ENCODE results near the gene NOL3.

Gene NOL3

DNA sequence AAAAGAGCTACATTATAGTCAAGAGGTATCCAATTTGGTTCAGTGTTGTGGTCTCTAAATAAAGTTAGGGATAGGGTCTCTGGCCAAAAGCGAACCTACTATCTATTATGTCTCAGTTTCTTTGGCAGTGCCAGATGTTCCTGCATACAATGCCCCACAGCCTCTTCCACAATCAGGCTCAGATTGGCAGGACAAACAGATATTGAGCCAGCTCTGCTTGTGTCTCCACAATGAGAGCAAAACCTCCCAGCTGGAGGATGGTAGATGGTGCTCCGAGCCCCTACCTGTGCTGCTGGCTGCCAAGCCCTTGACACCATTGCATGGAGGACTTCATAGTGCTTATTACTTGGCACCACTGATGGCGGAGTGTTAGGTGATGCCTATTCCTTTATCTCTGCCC is 40.9 kb upstream of the NOL3 start:
- H4K20me1 ChIP-seq (ENCODE audit: insufficient read depth, low read length, poor library complexity, severe bottlenecking): no peaks in the 10 kb centered on the region
- no peaks in the 10 kb centered on the region for H3K27me3 ChIP-seq (ENCODE audit: insufficient read depth, low read length, poor library complexity, severe bottlenecking)
- no peak overlapping the region for H3K9ac ChIP-seq (ENCODE audit: low read depth, low read length, poor library complexity, severe bottlenecking)
- H3K79me2 ChIP-seq (ENCODE audit: insufficient read depth, low read length): no peaks in the 10 kb centered on the region
- H3K4me3 ChIP-seq (ENCODE audit: low read length, poor library complexity, severe bottlenecking): no peak overlapping the region
- H3K4me2 ChIP-seq (ENCODE audit: low read depth, low read length, poor library complexity, severe bottlenecking): no peak overlapping the region
- H3K9me2 ChIP-seq (replicated peaks; ENCODE audit: low read depth, low read length): no peaks in the 10 kb centered on the region
- peaks cover 44% of the 10 kb centered on the region; the same call in 1 of the 2 replicates for H3K36me3 ChIP-seq (ENCODE audit: insufficient read depth, low read length)
- no peaks in the 10 kb centered on the region for H3F3A ChIP-seq (ENCODE audit: low read depth)
- H3K4me1 ChIP-seq (ENCODE audit: insufficient read depth, low read length, poor library complexity, severe bottlenecking): no peaks in the 10 kb centered on the region
- no peaks in the 10 kb centered on the region for H3K9me3 ChIP-seq (ENCODE audit: insufficient read depth, low read depth, low read length)
- TF ChIP-seq, protein P1, sequence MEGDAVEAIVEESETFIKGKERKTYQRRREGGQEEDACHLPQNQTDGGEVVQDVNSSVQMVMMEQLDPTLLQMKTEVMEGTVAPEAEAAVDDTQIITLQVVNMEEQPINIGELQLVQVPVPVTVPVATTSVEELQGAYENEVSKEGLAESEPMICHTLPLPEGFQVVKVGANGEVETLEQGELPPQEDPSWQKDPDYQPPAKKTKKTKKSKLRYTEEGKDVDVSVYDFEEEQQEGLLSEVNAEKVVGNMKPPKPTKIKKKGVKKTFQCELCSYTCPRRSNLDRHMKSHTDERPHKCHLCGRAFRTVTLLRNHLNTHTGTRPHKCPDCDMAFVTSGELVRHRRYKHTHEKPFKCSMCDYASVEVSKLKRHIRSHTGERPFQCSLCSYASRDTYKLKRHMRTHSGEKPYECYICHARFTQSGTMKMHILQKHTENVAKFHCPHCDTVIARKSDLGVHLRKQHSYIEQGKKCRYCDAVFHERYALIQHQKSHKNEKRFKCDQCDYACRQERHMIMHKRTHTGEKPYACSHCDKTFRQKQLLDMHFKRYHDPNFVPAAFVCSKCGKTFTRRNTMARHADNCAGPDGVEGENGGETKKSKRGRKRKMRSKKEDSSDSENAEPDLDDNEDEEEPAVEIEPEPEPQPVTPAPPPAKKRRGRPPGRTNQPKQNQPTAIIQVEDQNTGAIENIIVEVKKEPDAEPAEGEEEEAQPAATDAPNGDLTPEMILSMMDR (conservative IDR thresholded peaks at IDR 0.05; ENCODE audit: low read length): no peak
- TF ChIP-seq EZH2phosphoT487 (IDR thresholded peaks at IDR 0.05; ENCODE audit: borderline replicate concordance): no peak
- H2AFZ ChIP-seq (ENCODE audit: low read length): no peak overlapping the region

DNA sequence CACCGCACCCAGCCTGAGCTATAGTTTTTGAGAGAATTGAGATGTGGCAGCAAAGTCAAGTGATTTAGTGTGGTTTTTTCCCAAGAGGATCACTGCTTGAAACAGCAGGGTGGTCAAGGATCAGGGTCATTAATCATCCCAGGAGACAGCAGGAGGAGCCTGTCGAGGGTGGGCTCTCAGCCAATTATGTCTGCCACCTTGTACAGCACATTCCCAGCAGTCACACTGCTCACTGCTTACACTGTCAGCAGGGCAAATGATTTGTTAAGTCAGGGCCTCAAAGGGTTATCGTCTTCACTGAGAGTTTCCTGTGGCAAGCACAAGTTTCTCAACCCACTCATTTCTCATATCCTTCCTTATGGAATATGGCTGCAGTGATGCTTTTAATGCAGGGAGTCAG is 32.7 kb upstream of the NOL3 start:
- H3K27me3 ChIP-seq (ENCODE audit: insufficient read depth, low read length, poor library complexity, severe bottlenecking): no peaks in the 10 kb centered on the region
- no peak overlapping the region for H2AFZ ChIP-seq (ENCODE audit: low read length)
- H3K9me2 ChIP-seq (replicated peaks; ENCODE audit: low read depth, low read length): no peaks in the 10 kb centered on the region
- H3K4me3 ChIP-seq (ENCODE audit: low read length, poor library complexity, severe bottlenecking): no peak overlapping the region
- H4K20me1 ChIP-seq (ENCODE audit: insufficient read depth, low read length, poor library complexity, severe bottlenecking): no peaks in the 10 kb centered on the region
- no peak overlapping the region for H3K9ac ChIP-seq (ENCODE audit: low read depth, low read length, poor library complexity, severe bottlenecking)
- no peaks in the 10 kb centered on the region for H3K79me2 ChIP-seq (ENCODE audit: insufficient read depth, low read length)
- no peaks in the 10 kb centered on the region for H3K4me1 ChIP-seq (ENCODE audit: insufficient read depth, low read length, poor library complexity, severe bottlenecking)
- H3F3A ChIP-seq (ENCODE audit: low read depth): no peaks in the 10 kb centered on the region
- TF ChIP-seq EZH2phosphoT487 (IDR thresholded peaks at IDR 0.05; ENCODE audit: borderline replicate concordance): no peak
- TF ChIP-seq, protein P1 (conservative IDR thresholded peaks at IDR 0.05; ENCODE audit: low read length): no peak
- no peaks in the 10 kb centered on the region for H3K9me3 ChIP-seq (ENCODE audit: insufficient read depth, low read depth, low read length)
- H3K4me2 ChIP-seq (ENCODE audit: low read depth, low read length, poor library complexity, severe bottlenecking): no peak overlapping the region
- H3K36me3 ChIP-seq (ENCODE audit: insufficient read depth, low read length): peaks cover 75% of the 10 kb centered on the region

- Histone ChIP-seq H3K27me3 (ENCODE audit: insufficient read depth, low read length, poor library complexity, severe bottlenecking) (no peaks in the 10 kb centered on the region), H4K20me1 (ENCODE audit: insufficient read depth, low read length, poor library complexity, severe bottlenecking) (no peaks in the 10 kb centered on the region), H3K4me1 (ENCODE audit: insufficient read depth, low read length, poor library complexity, severe bottlenecking) (no peaks in the 10 kb centered on the region), H3K9ac (ENCODE audit: low read depth, low read length, poor library complexity, severe bottlenecking) (no peak overlapping the region), H3F3A (ENCODE audit: low read depth) (no peaks in the 10 kb centered on the region), H3K9me3 (ENCODE audit: insufficient read depth, low read depth, low read length) (no peaks in the 10 kb centered on the region), H3K79me2 (ENCODE audit: insufficient read depth, low read length) (no peaks in the 10 kb centered on the region), H3K9me2 (replicated peaks; ENCODE audit: low read depth, low read length) (no peaks in the 10 kb centered on the region), H2AFZ (ENCODE audit: low read length) (no peak overlapping the region), H3K4me3 (ENCODE audit: low read length, poor library complexity, severe bottlenecking) (no peak overlapping the region), H3K4me2 (ENCODE audit: low read depth, low read length, poor library complexity, severe bottlenecking) (no peak overlapping the region), H3K36me3 (ENCODE audit: insufficient read depth, low read length) (peaks cover 77% of the 10 kb centered on the region)
- TF ChIP-seq, protein P1 (conservative IDR thresholded peaks at IDR 0.05; ENCODE audit: low read length): no peak
- TF ChIP-seq EZH2phosphoT487 (IDR thresholded peaks at IDR 0.05; ENCODE audit: borderline replicate concordance): no peak
Measured at GRCh38 chr16:67141391-67141790, 28.9 kb upstream of the NOL3 start.
